Activated T-cell treated with anti-CD3 and anti-CD28 coated beads, Interleukin-2, amount 50 U/mL, for 72 hours (primary cell): ENCODE data around the gene SSU72. TPM values are rescaled to one million over a fixed set of nuclear protein-coding genes. Genes with fewer than 3 reads are reported as not detected.
A peak's percentile ranks its signal among the peaks of the same experiment; 100 is the strongest.

Source experiments
- ATAC-seq, 2 donors: fragments of 150-1000 bp; cut with Tn5 transposase; replicated peaks in 1 of 2; 2 replicates each; pipeline ENCODE4 v1.10.0; 2021; ENCODE audit warnings: moderate library complexity in 2 of 2, mild to moderate bottlenecking in 1 of 2
- DNase-seq, 2 donors: peaks; one replicate each; pipeline ENCODE4 v3.0.0; 2021 to 2022; ENCODE audit warnings: mixed read lengths in 1 of 2
- H3K27ac Mint-ChIP-seq: one replicate; pipeline ENCODE4 v1.8.0; 2022; ENCODE audit warnings: mild to moderate bottlenecking, moderate library complexity, mixed read lengths
- H3K27me3 Mint-ChIP-seq: one replicate; pipeline ENCODE4 v1.8.0; 2022; ENCODE audit warnings: low read depth, mixed read lengths
- H3K36me3 Mint-ChIP-seq, 2 donors: one replicate each; pipeline ENCODE4 v1.8.0; 2022; ENCODE audit warnings: mixed read lengths in 2 of 2, mild to moderate bottlenecking in 1 of 2; ENCODE audit not compliant: insufficient read depth in 2 of 2
- H3K4me1 Mint-ChIP-seq: one replicate; pipeline ENCODE4 v1.8.0; 2022; ENCODE audit warnings: low read depth, mixed read lengths
- H3K4me3 Mint-ChIP-seq, 2 donors: one replicate each; pipeline ENCODE4 v1.8.0; 2022; ENCODE audit warnings: mild to moderate bottlenecking in 2 of 2, mixed read lengths in 2 of 2, moderate library complexity in 2 of 2
- H3K9me3 Mint-ChIP-seq, 2 donors: one replicate each; pipeline ENCODE4 v1.8.0; 2022; ENCODE audit warnings: mixed read lengths in 2 of 2
- total RNA-seq, 2 donors: library from RNA; stranded (reverse); gene quantifications; one replicate each; pipeline ENCODE4 v1.2.3, GENCODE V29; 2022

Gene SSU72
- total RNA-seq, 2 donors from 2014 or later = 138 to 167 TPM

DNA sequence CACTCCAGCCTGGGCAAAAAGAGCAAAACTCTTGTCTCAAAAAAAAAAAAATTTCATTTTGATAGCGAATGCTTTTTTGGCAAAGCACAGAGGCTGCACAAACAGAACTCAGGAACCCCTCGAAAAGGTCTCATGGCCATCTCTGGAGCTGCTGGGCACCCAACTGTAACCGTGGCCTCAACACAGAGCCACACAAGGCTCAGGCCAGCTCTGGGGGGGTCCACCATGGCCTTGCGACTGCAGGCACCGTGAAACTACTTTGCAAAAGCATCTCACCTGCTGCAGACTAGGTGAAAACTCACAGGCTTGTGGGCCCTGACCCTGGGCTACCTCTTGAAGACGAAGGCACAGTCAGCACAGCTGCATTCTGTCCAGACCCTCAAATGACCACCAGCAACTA is 18.2 kb downstream of the SSU72 start:
- no peak for DNase-seq
- no peaks in the 10 kb centered on the region for H3K27me3 Mint-ChIP-seq
- no peaks in the 10 kb centered on the region for H3K4me1 Mint-ChIP-seq
- ATAC-seq = no peak
- no peak overlapping the region for H3K4me3 Mint-ChIP-seq
- no peak overlapping the region for H3K27ac Mint-ChIP-seq
- peaks cover 0 to 1% of the 10 kb centered on the region in 2 donors for H3K36me3 Mint-ChIP-seq
- no peaks in the 10 kb centered on the region for H3K9me3 Mint-ChIP-seq

DNA sequence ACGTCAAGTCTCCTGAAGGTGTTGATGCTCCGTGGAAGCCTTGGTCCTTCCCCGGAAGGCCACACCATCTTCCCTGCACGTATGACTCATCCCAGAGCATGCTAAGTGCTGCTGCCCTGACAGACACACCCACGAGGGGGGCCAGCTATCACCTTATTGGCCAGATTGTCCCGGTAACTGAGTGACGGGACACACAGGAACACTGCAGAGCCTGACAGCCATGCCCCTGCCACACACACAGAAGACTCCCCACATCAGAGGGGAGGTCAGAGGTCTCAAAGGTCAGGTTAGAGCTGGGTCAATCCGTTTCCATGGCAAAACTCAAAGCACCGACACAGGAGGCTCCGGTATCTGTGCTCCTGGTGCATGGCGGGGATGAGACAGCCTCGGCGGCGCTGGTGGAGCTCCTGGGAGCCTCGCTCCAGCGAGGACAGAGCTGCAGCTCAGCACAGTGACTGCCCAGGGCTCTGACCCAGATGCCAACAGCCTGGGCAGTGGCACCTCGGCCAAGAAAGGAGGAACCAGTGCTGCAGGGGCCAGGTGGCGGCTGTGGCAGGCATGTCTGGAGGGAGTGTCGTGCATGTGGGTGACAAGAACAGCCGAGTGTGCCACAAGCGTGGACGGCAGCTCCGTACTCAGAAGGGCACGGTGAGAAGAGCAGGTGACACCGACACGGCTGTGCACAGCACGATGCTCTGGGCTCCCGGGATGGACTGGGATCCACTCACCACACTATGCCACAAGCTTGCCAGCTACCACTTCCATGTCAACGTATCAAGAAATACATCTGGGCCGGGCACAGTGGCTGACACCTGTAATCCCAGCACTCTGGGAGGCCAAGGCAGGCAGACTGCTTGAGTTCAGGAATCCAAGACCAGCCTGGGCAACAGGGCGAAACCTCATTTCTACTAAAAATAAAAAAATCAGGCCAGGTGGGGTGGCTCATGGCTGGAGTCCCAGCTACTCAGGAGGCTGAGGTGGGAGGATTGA is 19.4 kb downstream of the SSU72 start:
- DNase-seq = no peak

GRCh38 chr1:1554550-1554925 is 20.1 kb downstream of the SSU72 start:
- Mint-ChIP-seq H3K27me3 (no peaks in the 10 kb centered on the region), H3K36me3 (peaks cover 0 to 1% of the 10 kb centered on the region in 2 donors), H3K9me3 (no peaks in the 10 kb centered on the region), H3K4me3 (no peak overlapping the region), H3K4me1 (no peaks in the 10 kb centered on the region), H3K27ac (no peak overlapping the region)
- ATAC-seq (peak in 1 of 2 donors; percentile 19), DNase-seq (no peak)

More for the DNA sequence above, 19.4 kb downstream of the SSU72 start:
- ATAC-seq = peak in 1 of 2 donors; percentile 12
- H3K36me3 Mint-ChIP-seq = peaks cover 0 to 1% of the 10 kb centered on the region in 2 donors
- no peaks in the 10 kb centered on the region for H3K27me3 Mint-ChIP-seq
- H3K9me3 Mint-ChIP-seq = no peaks in the 10 kb centered on the region
- H3K4me1 Mint-ChIP-seq = no peaks in the 10 kb centered on the region
- no peak overlapping the region for H3K4me3 Mint-ChIP-seq
- H3K27ac Mint-ChIP-seq = no peak overlapping the region

- no peak overlapping the region for H3K27ac Mint-ChIP-seq
- ATAC-seq (no peak), DNase-seq (no peak)
- H3K27me3 Mint-ChIP-seq = no peaks in the 10 kb centered on the region
- H3K4me1 Mint-ChIP-seq = no peaks in the 10 kb centered on the region
- H3K4me3 Mint-ChIP-seq = no peak overlapping the region
- H3K36me3 Mint-ChIP-seq = peaks cover 0 to 1% of the 10 kb centered on the region in 2 donors
- H3K9me3 Mint-ChIP-seq = no peaks in the 10 kb centered on the region
Observed at GRCh38 chr1:1553821-1554494, 20.7 kb downstream of the SSU72 start.

DNA sequence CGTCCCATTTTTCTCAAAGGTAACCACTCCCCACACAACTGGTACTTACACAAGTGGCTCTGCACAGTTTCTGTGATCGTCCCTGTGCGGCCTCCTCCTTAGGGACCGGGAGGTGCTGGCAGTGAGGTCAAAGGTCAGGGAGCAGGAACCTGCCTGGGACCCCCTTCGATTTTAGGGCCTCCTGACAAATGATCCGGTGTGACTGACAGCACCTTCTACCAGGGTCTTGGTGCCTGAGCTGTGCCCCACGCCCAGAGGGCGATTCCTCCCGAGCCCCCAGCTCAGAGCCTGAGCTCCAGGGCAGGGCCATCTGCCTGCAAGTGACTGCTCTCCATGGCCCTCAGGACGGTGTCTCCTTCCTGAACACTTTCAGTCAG is 22.4 kb downstream of the SSU72 start:
- ATAC-seq (no peak), DNase-seq (no peak)
- Mint-ChIP-seq H3K4me3 (no peak overlapping the region), H3K27me3 (no peaks in the 10 kb centered on the region), H3K36me3 (peaks cover 0 to 1% of the 10 kb centered on the region in 2 donors), H3K4me1 (no peaks in the 10 kb centered on the region), H3K9me3 (no peaks in the 10 kb centered on the region), H3K27ac (no peak overlapping the region)

DNA sequence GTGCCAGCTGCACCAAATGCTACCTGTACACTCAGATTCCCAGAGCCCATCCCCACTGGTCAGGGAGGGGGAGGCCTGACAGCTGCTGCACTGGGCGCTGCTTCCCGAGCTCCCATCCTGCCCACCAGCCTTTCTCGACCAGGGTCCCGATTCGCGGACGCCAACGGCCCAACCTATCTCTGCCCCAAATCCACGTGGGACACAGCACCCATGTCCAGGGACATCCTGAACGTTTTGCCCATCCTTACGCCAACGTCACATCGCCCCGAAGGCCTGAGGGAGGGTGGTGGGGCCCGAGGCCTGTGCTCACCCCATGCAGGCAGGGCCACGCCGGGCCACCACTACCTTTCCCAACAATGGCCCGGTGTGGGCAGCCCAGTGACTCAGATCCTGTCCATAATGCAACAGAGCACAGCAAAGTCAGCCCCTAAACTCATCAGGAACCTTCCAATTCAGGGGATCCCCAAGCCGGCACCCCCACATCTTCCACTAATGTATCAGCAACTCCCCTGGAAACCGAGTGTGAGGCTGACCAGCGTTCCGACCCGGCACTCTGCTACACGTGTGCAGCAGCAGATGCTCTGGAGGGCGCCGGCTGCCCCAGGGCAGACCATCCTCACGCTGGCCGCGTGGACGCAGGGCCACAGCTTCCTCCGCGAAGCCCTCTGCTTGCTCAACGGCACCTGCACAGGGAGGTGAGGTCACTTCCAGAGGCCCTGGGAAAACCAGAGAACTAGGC is 23.0 kb downstream of the SSU72 start:
- Mint-ChIP-seq H3K36me3 (peaks cover 0 to 1% of the 10 kb centered on the region in 2 donors), H3K27ac (no peak overlapping the region), H3K4me1 (no peaks in the 10 kb centered on the region), H3K27me3 (no peaks in the 10 kb centered on the region), H3K4me3 (no peak overlapping the region), H3K9me3 (no peaks in the 10 kb centered on the region)
- DNase-seq (no peak), ATAC-seq (no peak)

DNA sequence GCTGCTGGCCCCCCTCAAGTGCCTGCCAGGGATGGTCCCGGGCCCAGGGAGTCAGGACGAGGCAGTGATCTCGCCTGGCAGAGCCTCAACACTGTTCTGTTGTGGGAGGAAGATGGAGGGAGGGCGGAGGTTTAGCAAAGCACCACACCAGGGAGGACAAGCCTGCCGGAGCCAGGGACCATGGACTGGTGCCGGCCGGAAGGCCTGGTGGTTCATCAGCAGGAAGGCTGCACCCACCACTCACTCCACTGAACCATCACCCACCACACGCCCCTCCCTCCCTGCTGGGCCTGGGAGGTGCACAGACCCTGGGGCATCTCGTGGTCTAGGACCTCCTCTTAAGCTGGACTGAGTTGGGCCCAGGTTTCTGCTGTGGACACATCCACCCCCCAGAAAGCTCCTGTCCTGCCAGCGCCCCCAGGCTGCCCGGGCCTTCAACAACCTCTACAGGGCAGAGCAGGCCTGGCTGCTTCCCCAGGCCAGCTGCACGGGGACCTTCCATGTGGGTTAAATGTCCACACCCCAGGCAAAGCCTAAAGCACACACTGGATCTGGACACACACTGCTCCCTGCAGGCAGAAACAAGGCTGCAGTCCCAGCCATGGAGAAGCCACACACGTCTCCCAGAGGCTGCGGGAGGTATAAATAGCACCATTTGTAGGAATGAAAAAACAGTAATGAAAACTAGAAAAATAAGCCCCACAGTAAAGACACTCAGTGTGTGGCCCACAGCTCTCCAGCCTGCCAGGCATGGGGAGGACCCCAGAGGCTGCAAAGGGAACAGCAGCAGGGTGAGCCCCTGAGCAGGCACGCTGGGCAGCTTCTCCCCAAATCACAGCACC is 23.9 kb downstream of the SSU72 start:
- H3K9me3 Mint-ChIP-seq = no peaks in the 10 kb centered on the region
- no peaks in the 10 kb centered on the region for H3K4me1 Mint-ChIP-seq
- H3K27ac Mint-ChIP-seq = no peak overlapping the region
- H3K36me3 Mint-ChIP-seq = peaks cover 0 to 1% of the 10 kb centered on the region in 2 donors
- ATAC-seq = no peak
- H3K27me3 Mint-ChIP-seq = no peaks in the 10 kb centered on the region
- no peak overlapping the region for H3K4me3 Mint-ChIP-seq
- no peak for DNase-seq

DNA sequence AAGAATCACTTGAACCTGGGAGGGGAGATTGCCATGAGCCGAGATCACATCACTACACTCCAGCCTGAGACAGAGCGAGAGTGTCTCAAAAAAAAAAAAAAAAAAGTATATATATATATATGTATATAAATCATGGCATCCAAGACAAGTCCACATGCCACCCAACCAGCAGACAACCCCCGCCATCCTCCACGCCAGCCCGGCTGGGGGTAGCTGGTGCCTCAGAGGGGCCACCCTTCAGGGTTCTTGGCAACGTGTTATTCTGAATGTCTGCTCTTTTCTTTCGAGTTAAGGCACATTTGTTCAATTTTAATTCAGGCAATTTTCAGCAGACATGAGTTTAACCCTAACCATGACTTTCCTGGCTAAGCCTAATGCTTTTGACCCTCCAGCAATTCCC is 24.6 kb downstream of the SSU72 start:
- no peaks in the 10 kb centered on the region for H3K27me3 Mint-ChIP-seq
- no peak overlapping the region for H3K27ac Mint-ChIP-seq
- no peaks in the 10 kb centered on the region for H3K4me1 Mint-ChIP-seq
- DNase-seq (no peak), ATAC-seq (no peak)
- no peaks in the 10 kb centered on the region for H3K36me3 Mint-ChIP-seq
- H3K4me3 Mint-ChIP-seq = no peak overlapping the region
- H3K9me3 Mint-ChIP-seq = no peaks in the 10 kb centered on the region

- DNase-seq (no peak), ATAC-seq (no peak)
- no peaks in the 10 kb centered on the region for H3K9me3 Mint-ChIP-seq
- H3K4me3 Mint-ChIP-seq = no peak overlapping the region
- no peaks in the 10 kb centered on the region for H3K4me1 Mint-ChIP-seq
- no peaks in the 10 kb centered on the region for H3K27me3 Mint-ChIP-seq
- H3K36me3 Mint-ChIP-seq = peaks cover 0 to 2% of the 10 kb centered on the region in 2 donors
- no peak overlapping the region for H3K27ac Mint-ChIP-seq
Observed at GRCh38 chr1:1548591-1548990, 26.1 kb downstream of the SSU72 start.

GRCh38 chr1:1547476-1547875 is 27.2 kb downstream of the SSU72 start:
- no peaks in the 10 kb centered on the region for H3K4me1 Mint-ChIP-seq
- no peak for ATAC-seq
- peaks cover 0 to 2% of the 10 kb centered on the region in 2 donors for H3K36me3 Mint-ChIP-seq
- DNase-seq = no peak
- no peak overlapping the region for H3K27ac Mint-ChIP-seq
- H3K9me3 Mint-ChIP-seq = no peaks in the 10 kb centered on the region
- H3K27me3 Mint-ChIP-seq = no peaks in the 10 kb centered on the region
- no peak overlapping the region for H3K4me3 Mint-ChIP-seq

DNA sequence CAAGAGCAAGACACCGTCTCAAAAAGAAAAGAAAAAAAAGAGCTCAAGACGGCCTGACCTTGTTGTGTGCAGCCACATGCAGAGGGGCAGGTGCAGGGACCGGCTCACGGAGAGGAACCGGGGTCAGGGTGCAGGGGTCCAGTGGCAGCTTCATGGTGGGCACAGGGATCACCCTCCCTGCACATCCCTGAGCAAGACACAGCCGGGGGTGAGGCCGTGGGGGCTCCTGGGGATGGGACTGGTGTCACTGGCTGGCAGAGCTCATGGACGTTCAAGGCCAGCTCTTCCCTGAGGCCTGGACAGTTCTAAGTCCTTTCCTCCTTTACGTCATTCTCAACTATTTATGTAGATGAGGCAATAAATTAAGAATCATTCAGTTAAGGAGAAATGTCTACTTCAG is 27.7 kb downstream of the SSU72 start:
- Mint-ChIP-seq H3K27me3 (no peaks in the 10 kb centered on the region), H3K4me1 (no peaks in the 10 kb centered on the region), H3K4me3 (no peak overlapping the region), H3K9me3 (no peaks in the 10 kb centered on the region), H3K27ac (no peak overlapping the region), H3K36me3 (peaks cover 0 to 2% of the 10 kb centered on the region in 2 donors)
- DNase-seq = no peak
- no peak for ATAC-seq

DNA sequence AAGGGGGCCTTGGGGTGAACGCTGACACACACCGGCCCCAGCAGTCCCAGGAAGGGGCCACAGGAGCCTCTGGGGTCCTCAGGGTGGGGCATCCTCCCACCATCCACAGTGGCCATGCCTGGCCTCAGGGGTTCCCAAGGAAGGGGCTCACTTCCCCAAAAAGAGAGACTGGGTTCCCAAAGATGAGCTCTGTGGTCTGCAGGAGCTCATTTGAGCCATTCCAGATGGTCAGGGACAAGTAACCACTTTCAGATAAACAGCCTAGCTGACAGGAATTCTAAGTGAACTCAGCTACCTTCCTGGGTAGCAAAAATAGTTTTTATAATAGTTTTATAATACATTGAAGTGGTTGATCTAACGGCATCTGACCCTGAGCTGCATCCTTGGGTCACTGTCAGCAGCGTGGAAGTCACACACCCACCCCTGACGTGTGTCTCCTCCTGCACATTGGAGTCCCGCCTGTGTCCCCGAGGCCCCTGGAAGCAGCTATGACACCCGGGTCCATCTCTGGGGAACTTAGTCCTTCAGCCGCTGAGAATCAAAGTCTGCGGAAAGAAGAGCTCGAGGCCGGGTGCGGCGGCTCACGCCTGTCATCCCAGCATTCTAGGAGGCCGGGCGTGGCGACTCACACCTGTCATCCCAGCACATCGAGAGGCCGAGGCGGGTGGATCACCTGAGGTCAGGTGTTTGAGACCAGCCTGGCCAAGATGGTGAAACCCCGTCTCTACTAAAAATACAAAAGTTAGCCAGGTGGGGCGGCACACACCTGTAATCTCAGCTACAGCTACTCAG is 28.5 kb downstream of the SSU72 start:
- H3K27me3 Mint-ChIP-seq = no peaks in the 10 kb centered on the region
- H3K4me1 Mint-ChIP-seq = no peaks in the 10 kb centered on the region
- H3K27ac Mint-ChIP-seq = no peak overlapping the region
- H3K4me3 Mint-ChIP-seq = no peak overlapping the region
- peaks cover 0 to 2% of the 10 kb centered on the region in 2 donors for H3K36me3 Mint-ChIP-seq
- DNase-seq (no peak), ATAC-seq (no peak)
- H3K9me3 Mint-ChIP-seq = no peaks in the 10 kb centered on the region
